GM18909 (cell line): ENCODE results near the gene CYSRT1.

Experiments used
- ATAC-seq: cut with Tn5 transposase; IDR thresholded peaks from one replicate; pipeline ENCODE4 v1.9.1; 2021; ENCODE audit warnings: mild to moderate bottlenecking; ENCODE audit not compliant: unreplicated experiment, poor library complexity

CYSRT1 gene

GRCh38 chr9:137265496-137266161 is 40.7 kb downstream of the CYSRT1 start:
- ATAC-seq = no peak

GRCh38 chr9:137266162-137266527 is 41.2 kb downstream of the CYSRT1 start:
- ATAC-seq = no peak

DNA sequence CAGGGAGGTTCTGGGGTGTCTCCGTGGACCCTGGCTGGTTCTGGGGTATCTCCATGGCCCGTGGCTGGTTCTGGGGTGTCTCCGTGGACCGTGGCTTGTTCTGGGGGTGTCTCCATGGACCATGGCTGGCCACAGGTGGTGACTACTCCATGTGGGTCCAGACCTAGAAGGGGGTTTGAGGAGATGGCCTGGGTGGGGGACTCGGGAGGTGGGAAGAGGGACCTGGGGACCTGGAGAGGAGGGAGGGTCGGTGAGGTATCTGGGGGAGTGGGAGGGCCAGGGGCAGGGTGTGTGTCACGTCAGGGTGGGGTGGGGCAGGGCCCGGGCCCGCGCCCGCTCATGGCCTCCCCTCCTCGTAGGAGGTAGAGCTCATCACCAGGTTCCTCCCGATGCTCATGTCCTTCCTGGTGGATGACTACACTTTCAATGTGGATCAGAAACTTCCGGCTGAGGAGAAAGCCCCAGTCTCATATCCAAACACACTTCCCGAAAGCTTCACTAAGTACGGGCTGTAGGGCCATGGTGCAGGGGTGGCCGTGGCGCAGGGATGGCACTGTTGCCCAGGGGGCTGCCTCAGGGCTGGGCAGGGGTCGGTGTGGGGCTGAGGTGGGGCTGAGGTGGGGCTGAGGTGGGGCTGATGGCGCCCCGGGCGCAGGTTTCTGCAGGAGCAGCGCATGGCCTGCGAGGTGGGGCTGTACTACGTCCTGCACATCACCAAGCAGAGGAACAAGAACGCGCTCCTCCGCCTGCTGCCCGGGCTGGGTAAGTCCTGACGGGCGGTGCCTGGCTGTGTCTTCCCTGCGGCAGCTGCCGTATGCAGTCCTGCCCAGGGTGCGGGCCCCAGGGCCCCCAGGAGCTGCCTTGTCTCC is 41.8 kb downstream of the CYSRT1 start:
- no peak for ATAC-seq

- no peak for ATAC-seq
These were observed 43.0 kb downstream of the CYSRT1 start for GRCh38 chr9:137267933-137268355.

- ATAC-seq = no peak
These were observed 43.7 kb downstream of the CYSRT1 start for GRCh38 chr9:137268538-137269201.

DNA sequence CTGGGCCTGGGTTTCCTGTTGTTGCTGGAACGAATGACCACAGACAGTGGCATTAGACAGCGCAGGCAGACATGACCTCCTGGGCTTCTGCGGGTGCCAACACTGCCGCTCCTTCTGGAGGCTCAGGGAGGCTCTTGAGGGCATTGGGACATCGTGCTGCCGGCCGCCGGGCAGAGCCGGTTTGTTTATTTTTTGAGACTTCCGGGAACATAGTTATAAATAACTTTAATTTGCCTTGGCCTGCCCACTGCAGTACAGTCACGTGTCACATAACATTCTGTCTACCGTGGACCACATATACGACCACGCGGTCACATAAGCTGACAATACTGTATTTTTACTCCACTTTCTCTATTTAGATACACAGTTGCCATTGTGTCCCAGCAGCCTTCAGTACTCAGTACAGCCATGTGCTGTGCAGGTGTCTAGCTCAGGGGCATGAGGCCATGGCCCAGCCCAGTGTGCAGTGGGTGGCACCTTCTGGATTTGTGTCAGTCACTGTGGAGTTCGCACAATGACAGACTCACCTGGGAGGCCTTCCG is 44.3 kb downstream of the CYSRT1 start:
- ATAC-seq = no peak

GRCh38 chr9:137270929-137271695 is 46.1 kb downstream of the CYSRT1 start:
- ATAC-seq = no peak

DNA sequence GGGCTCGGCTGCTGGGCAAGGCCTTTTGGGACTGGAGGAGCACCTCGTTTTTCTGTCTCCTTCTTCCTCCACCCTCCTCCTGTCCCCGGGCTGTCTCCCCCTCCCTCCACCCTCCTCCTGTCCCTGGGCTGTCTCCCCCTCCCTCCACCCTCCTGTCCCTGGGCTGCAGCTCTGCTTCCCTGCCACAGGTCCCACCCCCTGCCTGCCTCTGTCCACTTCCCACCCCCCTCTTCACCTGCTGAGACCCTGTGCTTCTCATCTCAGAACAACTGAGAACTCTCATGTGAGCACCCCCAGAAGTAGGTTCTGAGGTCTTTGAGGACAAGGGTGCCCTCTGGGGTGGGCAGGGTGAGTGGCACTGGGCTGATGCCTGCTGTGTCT is 46.7 kb downstream of the CYSRT1 start:
- no peak for ATAC-seq

- ATAC-seq = no peak
These were observed 47.5 kb downstream of the CYSRT1 start for GRCh38 chr9:137272241-137273094.

DNA sequence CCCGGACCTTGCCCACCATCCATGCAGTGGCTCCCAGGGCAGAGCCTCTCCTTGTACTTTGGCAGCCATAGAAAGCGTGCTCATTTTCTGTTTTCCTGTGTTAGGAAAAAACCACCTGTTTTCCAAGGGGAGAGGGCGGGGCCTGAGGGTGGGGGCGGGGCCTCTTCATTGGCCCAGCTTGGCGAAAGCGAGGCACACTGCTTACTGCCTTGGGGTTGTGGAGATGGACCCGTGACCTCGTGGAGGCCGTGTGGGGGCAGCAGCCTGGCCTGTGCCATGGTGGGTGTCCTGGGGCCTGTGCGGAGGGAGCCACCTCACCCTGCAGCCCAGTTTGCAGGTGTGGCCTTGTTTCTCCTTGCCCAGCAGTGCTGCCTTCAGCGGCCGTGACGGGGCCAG is 48.1 kb downstream of the CYSRT1 start:
- ATAC-seq = no peak

DNA sequence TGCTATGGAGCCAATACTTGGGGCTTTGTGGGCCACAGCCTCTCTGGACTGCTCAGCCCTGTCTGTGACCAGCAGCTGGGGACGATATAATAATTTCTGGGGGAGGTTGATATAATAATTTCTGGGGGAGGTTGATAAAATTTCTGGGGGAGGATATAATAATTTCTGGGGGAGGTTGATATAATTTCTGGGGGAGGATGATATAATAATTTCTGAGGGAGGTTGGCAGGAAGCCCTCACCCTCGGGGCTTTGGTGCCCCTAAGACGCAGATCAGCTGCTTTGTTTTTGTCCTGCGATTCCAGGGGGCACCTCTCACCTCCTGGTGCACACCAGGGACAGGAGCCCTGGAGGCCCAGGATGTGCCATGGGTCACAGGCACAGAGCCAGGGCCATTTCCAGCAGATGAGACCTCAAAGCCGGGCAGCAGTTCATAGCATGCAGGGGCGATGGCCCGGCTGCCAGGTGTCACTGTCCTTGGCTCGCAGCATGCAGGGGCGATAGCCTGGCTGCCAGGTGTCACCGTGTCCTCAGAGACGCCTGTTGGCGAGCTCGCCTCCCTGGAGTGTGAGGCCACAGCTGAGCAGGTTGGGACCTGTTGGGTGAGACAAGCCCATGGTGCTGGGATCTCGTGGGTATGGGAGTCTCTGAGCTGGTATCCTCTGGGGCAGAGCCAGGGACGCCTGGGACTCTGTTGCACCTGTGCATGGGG is 48.8 kb downstream of the CYSRT1 start:
- no peak for ATAC-seq

DNA sequence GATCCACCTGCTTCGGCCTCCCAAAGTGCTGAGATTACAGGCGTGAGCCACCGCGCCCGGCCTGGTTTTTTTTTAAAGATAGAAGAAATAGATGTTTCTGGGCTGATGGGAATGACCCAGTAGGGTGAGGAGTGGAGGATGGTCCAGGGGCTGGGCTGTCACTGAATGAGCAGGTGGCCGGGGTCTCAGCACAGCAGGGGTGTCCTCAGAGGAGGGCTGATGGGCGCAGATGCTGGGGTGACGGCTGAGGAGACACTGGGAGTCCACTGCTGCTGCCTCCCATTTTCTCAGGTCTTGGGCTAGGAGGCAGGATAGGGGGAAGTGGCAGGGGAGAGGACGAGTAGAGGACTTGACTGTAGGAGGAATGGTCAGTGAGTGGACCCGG is 50.2 kb downstream of the CYSRT1 start:
- no peak for ATAC-seq
